Kidney capillary endothelial cell (primary cell): ENCODE data around the gene KRT86.

Experiments used
- DNase-seq: peaks from one replicate; pipeline ENCODE4 v3.0.0-alpha.2; 2018; ENCODE audit warnings: low spot score

The KRT86 gene

DNA sequence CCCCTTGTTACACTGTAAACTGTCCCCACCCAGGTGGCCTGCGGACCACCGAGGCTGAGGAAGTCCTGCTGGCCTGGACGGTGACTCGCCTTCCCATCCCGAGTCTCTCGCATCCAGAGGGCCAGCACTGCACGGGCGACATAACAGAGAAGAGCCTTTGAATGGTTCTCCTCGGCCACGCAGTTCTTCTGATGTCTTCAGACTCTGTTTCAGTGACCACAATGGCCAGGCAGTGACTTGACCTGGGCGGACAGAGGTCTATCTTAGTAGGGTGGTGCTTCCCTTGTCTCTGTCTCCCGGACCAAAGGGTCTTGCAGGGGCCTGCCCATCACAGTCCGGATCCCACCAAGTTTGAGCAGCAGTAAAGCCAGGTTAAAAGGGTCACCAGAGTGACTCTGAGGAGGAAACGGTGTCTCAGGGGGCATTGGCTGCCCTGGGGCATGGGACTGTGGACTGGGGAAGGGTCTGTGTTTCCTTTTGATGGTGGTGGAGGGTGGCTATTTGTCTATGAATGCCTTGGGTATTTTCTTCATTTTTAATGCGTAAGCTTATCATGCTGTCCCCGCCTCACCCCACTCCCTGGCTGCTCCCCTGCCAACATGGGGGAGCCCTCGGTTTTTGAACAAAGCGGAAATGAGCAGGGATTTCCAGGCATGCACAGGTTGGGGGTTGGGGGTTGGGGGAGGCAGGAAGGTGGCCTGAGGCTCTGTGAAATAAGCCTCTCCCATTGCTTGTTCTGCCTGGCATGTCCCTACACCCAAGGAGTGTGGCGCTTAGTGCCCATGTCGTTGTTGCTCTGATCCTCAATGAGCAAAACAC, 82.5 kb downstream of the KRT86 start:
- DNase-seq = no peak
